Calu3 (cell line): Measurements from ENCODE around the gene HNF1B. TPM values are rescaled to one million over a fixed set of nuclear protein-coding genes. Genes with fewer than 3 reads are reported as not detected.

Experiments used
- BruUV-seq: library from RNA; stranded (reverse); fragments of 400-500 nt; replicated peaks from 2 replicates; lab custom pipeline; 2021; lab: Mats Ljungman, UMichigan
- CTCF ChIA-PET: fragments of 300-600 bp; sonication (Branson Sonifier 250); formaldehyde crosslinking; loops from one replicate; lab custom pipeline; 2022; ENCODE audit warnings: antibody characterized with exemption; lab: Charles Lee
- DNase-seq: peaks from one replicate; pipeline ENCODE4 v3.0.0; 2022
- H3K27ac Mint-ChIP-seq: one replicate; pipeline ENCODE4 v1.8.0; 2022; ENCODE audit warnings: mixed read lengths; ENCODE audit not compliant: unreplicated experiment
- H3K27me3 Mint-ChIP-seq: one replicate; pipeline ENCODE4 v1.8.0; 2022; ENCODE audit warnings: mixed read lengths; ENCODE audit not compliant: unreplicated experiment
- H3K36me3 Mint-ChIP-seq: one replicate; pipeline ENCODE4 v1.8.0; 2022; ENCODE audit warnings: mild to moderate bottlenecking, moderate library complexity, mixed read lengths; ENCODE audit not compliant: insufficient read depth, unreplicated experiment
- H3K4me1 Mint-ChIP-seq: one replicate; pipeline ENCODE4 v1.8.0; 2022; ENCODE audit warnings: mild to moderate bottlenecking, low read depth, mixed read lengths; ENCODE audit not compliant: unreplicated experiment
- H3K4me3 Mint-ChIP-seq: one replicate; pipeline ENCODE4 v1.8.0; 2022; ENCODE audit warnings: mild to moderate bottlenecking, low read depth, moderate library complexity, mixed read lengths; ENCODE audit not compliant: unreplicated experiment
- H3K9me3 Mint-ChIP-seq: one replicate; pipeline ENCODE4 v1.8.0; 2022; ENCODE audit warnings: low read depth, mixed read lengths; ENCODE audit not compliant: unreplicated experiment
- CTCF ChIP-seq: fragments of 200-600 bp; IDR thresholded peaks from one replicate; pipeline ENCODE4 v1.8.0; 2022; ENCODE audit warnings: antibody characterized with exemption; ENCODE audit not compliant: unreplicated experiment
- intact Hi-C: fragments of 100-400 bp; cut with micrococcal nuclease; formaldehyde crosslinking; loops from one replicate; pipeline ENCODE4 v1.10.0; 2022; ENCODE audit not compliant: unreplicated experiment
- total RNA-seq: library from RNA; stranded (reverse); gene quantifications from 2 replicates; pipeline ENCODE4 v1.2.3, GENCODE V29; 2022

HNF1B gene
- total RNA-seq, 1 experiment from 2014 or later = 127 TPM

GRCh38 chr17:37718324-37719048, 26.4 kb downstream of the HNF1B start:
- H3K4me1 Mint-ChIP-seq = peaks cover 79% of the 10 kb centered on the region
- no TSS peak for BruUV-seq
- intact Hi-C loops = no loop called here
- H3K4me3 Mint-ChIP-seq = peak overlapping the region; percentile 10
- no peak for DNase-seq
- no peaks in the 10 kb centered on the region for H3K27me3 Mint-ChIP-seq
- no peak for TF ChIP-seq CTCF
- H3K36me3 Mint-ChIP-seq = peaks cover 94% of the 10 kb centered on the region
- peak overlapping the region; percentile 85 for H3K27ac Mint-ChIP-seq
- H3K9me3 Mint-ChIP-seq = peaks cover 4% of the 10 kb centered on the region
- CTCF ChIA-PET = interaction anchor here (0.5 to 4.3 kb wide), 11 partner anchors 8 to 97 kb away, joined by 3 to 25 read pairs (median 7); partner anchors contain the start of gene HNF1B

GRCh38 chr17:37717627-37718323, 27.1 kb downstream of the HNF1B start:
- H3K4me3 Mint-ChIP-seq = peak overlapping the region; percentile 17
- CTCF ChIA-PET = interaction anchor here (0.5 to 4.3 kb wide), 17 partner anchors 9 to 108 kb away, joined by 3 to 25 read pairs (median 6); partner anchors contain the start of genes HNF1B and SYNRG
- no peak for DNase-seq
- peaks cover 86% of the 10 kb centered on the region for H3K4me1 Mint-ChIP-seq
- no peak for TF ChIP-seq CTCF
- H3K36me3 Mint-ChIP-seq = peaks cover 94% of the 10 kb centered on the region
- peak overlapping the region; percentile 85 for H3K27ac Mint-ChIP-seq
- no peaks in the 10 kb centered on the region for H3K27me3 Mint-ChIP-seq
- intact Hi-C loops = no loop called here
- BruUV-seq = TSS peak; percentile 81
- H3K9me3 Mint-ChIP-seq = peaks cover 4% of the 10 kb centered on the region

- peaks cover 4% of the 10 kb centered on the region for H3K9me3 Mint-ChIP-seq
- intact Hi-C loops = no loop called here
- peaks cover 98% of the 10 kb centered on the region for H3K4me1 Mint-ChIP-seq
- H3K27ac Mint-ChIP-seq = peak overlapping the region; percentile 97
- DNase-seq = no peak
- no peak for TF ChIP-seq CTCF
- CTCF ChIA-PET = interaction anchor here (0.6 to 4.0 kb wide), 5 partner anchors 11 to 1010 kb away, joined by 3 to 35 read pairs (median 11); no protein-coding TSS in a partner anchor
- BruUV-seq = no TSS peak
- no peaks in the 10 kb centered on the region for H3K27me3 Mint-ChIP-seq
- peak overlapping the region; percentile 19 for H3K4me3 Mint-ChIP-seq
- peaks cover 96% of the 10 kb centered on the region for H3K36me3 Mint-ChIP-seq
Measured at GRCh38 chr17:37714897-37715296, 30.0 kb downstream of the HNF1B start.

- TF ChIP-seq CTCF = no peak
- CTCF ChIA-PET = interaction anchor here (1.0 to 4.0 kb wide), 13 partner anchors 8 to 103 kb away, joined by 3 to 35 read pairs (median 8); partner anchors contain the start of gene HNF1B
- DNase-seq = peak; percentile 90
- Mint-ChIP-seq H3K4me3 (peak overlapping the region; percentile 50), H3K27ac (peak overlapping the region; percentile 97), H3K27me3 (no peaks in the 10 kb centered on the region), H3K36me3 (peaks cover 96% of the 10 kb centered on the region), H3K4me1 (peaks cover 98% of the 10 kb centered on the region), H3K9me3 (peaks cover 2% of the 10 kb centered on the region)
- intact Hi-C loops = no loop called here
- no TSS peak for BruUV-seq
Measured at GRCh38 chr17:37713624-37714023, 31.2 kb downstream of the HNF1B start.
